IPS-NIHi7 (cell line): ENCODE data around the gene GRK6.
"Not testable (repeated sequence)": the region's sequence is repeated elsewhere in the genome, so short reads cannot be mapped to it uniquely, and the experiment has no call there.

Experiments
- DNase-seq: peaks from one replicate; pipeline ENCODE4 v3.0.0; 2012; ENCODE audit warnings: mixed read lengths; ENCODE audit errors: extremely low spot score

GRK6 gene

GRCh38 chr5:177485753-177486152 is 59.3 kb downstream of the GRK6 start:
- DNase-seq = not testable (repeated sequence)

- DNase-seq = no peak
These were observed 59.8 kb downstream of the GRK6 start for GRCh38 chr5:177486256-177486655.

- DNase-seq = no peak
These were observed 60.7 kb downstream of the GRK6 start for GRCh38 chr5:177487144-177487543.

- no peak for DNase-seq
These were observed 61.5 kb downstream of the GRK6 start for GRCh38 chr5:177487975-177488374.

GRCh38 chr5:177489119-177489716 is 62.7 kb downstream of the GRK6 start:
- DNase-seq = no peak

GRCh38 chr5:177490311-177490991 is 64.0 kb downstream of the GRK6 start:
- no peak for DNase-seq

GRCh38 chr5:177490992-177491391 is 64.5 kb downstream of the GRK6 start:
- no peak for DNase-seq

- DNase-seq = peak; percentile 91
These were observed 65.0 kb downstream of the GRK6 start for GRCh38 chr5:177491429-177491945.

- no peak for DNase-seq
These were observed 65.7 kb downstream of the GRK6 start for GRCh38 chr5:177491983-177492746.
